ENCODE measurements around the gene LAMA1. TPM values are rescaled to one million over a fixed set of nuclear protein-coding genes. Genes with fewer than 3 reads are reported as not detected.

Gene LAMA1
- total and polyA plus RNA-seq, 2 of the 4 experiments (the other 2 are of a cell fraction): 10.9 to 15.5 TPM

DNA sequence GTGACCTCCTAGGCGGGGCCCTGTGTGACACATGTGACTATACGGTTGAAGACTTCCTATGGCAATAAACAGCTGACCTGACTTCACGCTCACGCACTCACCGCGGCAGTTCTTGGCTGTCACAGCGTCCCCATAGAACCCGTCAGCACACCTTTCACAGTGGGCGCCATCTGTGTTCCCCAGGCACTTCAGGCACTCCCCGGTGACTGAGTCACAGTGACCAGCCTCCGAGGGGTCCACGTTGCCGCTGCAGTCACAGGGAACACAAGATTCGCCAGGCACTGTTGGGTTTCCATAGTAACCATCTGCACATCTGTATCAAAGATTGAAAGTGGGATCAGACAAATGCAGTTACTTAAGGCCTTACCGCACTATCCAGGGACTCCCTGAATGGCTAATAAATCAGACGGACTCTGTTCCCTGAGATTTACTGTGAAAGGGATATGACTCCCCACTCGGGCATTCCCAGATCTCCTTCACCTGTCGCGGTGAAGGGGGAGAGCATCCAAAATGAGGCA lies 94.5 kb downstream of the LAMA1 start:
- no peak for ATAC-seq (ENCODE audit: low read depth)

More for the DNA sequence above, 94.5 kb downstream of the LAMA1 start:
- DNase-seq: no peak
- TF ChIP-seq, protein P1, sequence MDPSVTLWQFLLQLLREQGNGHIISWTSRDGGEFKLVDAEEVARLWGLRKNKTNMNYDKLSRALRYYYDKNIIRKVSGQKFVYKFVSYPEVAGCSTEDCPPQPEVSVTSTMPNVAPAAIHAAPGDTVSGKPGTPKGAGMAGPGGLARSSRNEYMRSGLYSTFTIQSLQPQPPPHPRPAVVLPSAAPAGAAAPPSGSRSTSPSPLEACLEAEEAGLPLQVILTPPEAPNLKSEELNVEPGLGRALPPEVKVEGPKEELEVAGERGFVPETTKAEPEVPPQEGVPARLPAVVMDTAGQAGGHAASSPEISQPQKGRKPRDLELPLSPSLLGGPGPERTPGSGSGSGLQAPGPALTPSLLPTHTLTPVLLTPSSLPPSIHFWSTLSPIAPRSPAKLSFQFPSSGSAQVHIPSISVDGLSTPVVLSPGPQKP (IDR thresholded peaks at IDR 0.05; ENCODE audit: borderline replicate concordance, low read depth, low read length): no peak
- TF ChIP-seq FOS (IDR thresholded peaks at IDR 0.05; ENCODE audit: low read depth, low read length) (no peak), CEBPB (IDR thresholded peaks at IDR 0.05; ENCODE audit: low read depth, low read length) (no peak), MXI1 (IDR thresholded peaks at IDR 0.05; ENCODE audit: borderline replicate concordance, low read depth, low read length) (no peak), BHLHE40 (IDR thresholded peaks at IDR 0.05; ENCODE audit: low read depth, low read length) (no peak), RAD21 (IDR thresholded peaks at IDR 0.05; ENCODE audit: low read length) (no peak), RCOR1 (IDR thresholded peaks at IDR 0.05; ENCODE audit: insufficient replicate concordance, low read length) (no peak), MAZ (IDR thresholded peaks at IDR 0.05; ENCODE audit: borderline replicate concordance, low read depth, low read length) (no peak), MAFK (IDR thresholded peaks at IDR 0.05; ENCODE audit: low read depth, low read length) (no peak), POLR2A (IDR thresholded peaks at IDR 0.05; ENCODE audit: low read depth, low read length) (no peak), RFX5 (IDR thresholded peaks at IDR 0.05; ENCODE audit: low read depth, low read length) (no peak), SMC3 (IDR thresholded peaks at IDR 0.05; ENCODE audit: low read depth, low read length) (no peak), CHD1 (IDR thresholded peaks at IDR 0.05; ENCODE audit: low read depth, low read length) (no peak)
- TF ChIP-seq, protein P2, sequence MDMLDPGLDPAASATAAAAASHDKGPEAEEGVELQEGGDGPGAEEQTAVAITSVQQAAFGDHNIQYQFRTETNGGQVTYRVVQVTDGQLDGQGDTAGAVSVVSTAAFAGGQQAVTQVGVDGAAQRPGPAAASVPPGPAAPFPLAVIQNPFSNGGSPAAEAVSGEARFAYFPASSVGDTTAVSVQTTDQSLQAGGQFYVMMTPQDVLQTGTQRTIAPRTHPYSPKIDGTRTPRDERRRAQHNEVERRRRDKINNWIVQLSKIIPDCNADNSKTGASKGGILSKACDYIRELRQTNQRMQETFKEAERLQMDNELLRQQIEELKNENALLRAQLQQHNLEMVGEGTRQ (IDR thresholded peaks at IDR 0.05; ENCODE audit: low read depth, low read length): no peak
- TF ChIP-seq, protein P3, sequence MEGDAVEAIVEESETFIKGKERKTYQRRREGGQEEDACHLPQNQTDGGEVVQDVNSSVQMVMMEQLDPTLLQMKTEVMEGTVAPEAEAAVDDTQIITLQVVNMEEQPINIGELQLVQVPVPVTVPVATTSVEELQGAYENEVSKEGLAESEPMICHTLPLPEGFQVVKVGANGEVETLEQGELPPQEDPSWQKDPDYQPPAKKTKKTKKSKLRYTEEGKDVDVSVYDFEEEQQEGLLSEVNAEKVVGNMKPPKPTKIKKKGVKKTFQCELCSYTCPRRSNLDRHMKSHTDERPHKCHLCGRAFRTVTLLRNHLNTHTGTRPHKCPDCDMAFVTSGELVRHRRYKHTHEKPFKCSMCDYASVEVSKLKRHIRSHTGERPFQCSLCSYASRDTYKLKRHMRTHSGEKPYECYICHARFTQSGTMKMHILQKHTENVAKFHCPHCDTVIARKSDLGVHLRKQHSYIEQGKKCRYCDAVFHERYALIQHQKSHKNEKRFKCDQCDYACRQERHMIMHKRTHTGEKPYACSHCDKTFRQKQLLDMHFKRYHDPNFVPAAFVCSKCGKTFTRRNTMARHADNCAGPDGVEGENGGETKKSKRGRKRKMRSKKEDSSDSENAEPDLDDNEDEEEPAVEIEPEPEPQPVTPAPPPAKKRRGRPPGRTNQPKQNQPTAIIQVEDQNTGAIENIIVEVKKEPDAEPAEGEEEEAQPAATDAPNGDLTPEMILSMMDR (conservative IDR thresholded peaks at IDR 0.05; ENCODE audit: low read depth, low read length): no peak
- WGBS, 2 experiments (ENCODE audit: extremely low coverage in 2 of 2, insufficient read length in 1 of 2): 95% methylated on average over 13 of the region's 19 CpGs; no CpG with 5 or more reads in 1 of the 2 experiments
- POLR2A ChIA-PET (ENCODE audit: unreplicated experiment): no interaction called here
- Histone ChIP-seq H3K27ac (ENCODE audit: insufficient read depth, low read length) (no peak overlapping the region), H2AK9ac (replicated peaks; ENCODE audit: low read depth, low read length, poor library complexity) (peak overlapping the region; percentile 44), H3K14ac (replicated peaks; ENCODE audit: low read depth, low read length) (no peak overlapping the region), H4K91ac (ENCODE audit: insufficient read depth, low read depth, low read length) (no peak overlapping the region), H4K20me1 (ENCODE audit: insufficient read depth, low read length) (no peaks in the 10 kb centered on the region), H3K56ac (ENCODE audit: extremely low read depth, insufficient read depth, low read length) (no peak overlapping the region), H2BK15ac (ENCODE audit: low read depth, low read length) (no peak overlapping the region), H3K4me3 (ENCODE audit: insufficient read depth, low read depth, low read length) (no peak overlapping the region), H2BK5ac (ENCODE audit: low read depth, low read length, poor library complexity, severe bottlenecking) (no peak overlapping the region), H2BK120ac (ENCODE audit: low read depth, low read length) (no peak overlapping the region), H2AK5ac (ENCODE audit: low read depth, low read length) (no peak overlapping the region), H3K23ac (ENCODE audit: low read depth, low read length) (no peak overlapping the region), H3K9ac (ENCODE audit: low read depth, low read length) (no peak overlapping the region), H3K79me1 (ENCODE audit: low read depth in 1 of 2, low read length in 2 of 2) (no peaks in the 10 kb centered on the region), H3K18ac (ENCODE audit: low read depth, low read length) (no peak overlapping the region), H4K8ac (ENCODE audit: low read depth in 2 of 2, low read length in 2 of 2) (no peak overlapping the region), H3K27me3 (ENCODE audit: control insufficient read depth, insufficient read depth, low read length) (no peaks in the 10 kb centered on the region), H3K4me1 (ENCODE audit: control insufficient read depth, insufficient read depth, low read length) (no peaks in the 10 kb centered on the region), H4K5ac (ENCODE audit: low read depth, low read length) (no peak overlapping the region), H2BK20ac (ENCODE audit: low read depth, low read length) (no peak overlapping the region), H3K9me1 (ENCODE audit: insufficient read depth, low read length) (no peaks in the 10 kb centered on the region), H3K4me2 (ENCODE audit: low read depth, low read length) (no peak overlapping the region), H2AFZ (replicated peaks; ENCODE audit: low read length, poor library complexity) (no peak overlapping the region), H3K9me3 (ENCODE audit: control insufficient read depth, insufficient read depth, low read length) (no peaks in the 10 kb centered on the region), H3K4ac (ENCODE audit: low read depth, low read length) (no peak overlapping the region), H3K36me3 (ENCODE audit: control insufficient read depth, insufficient read depth, low read length) (peaks cover 9% of the 10 kb centered on the region)
- dilution Hi-C loops (cut with HindIII; ENCODE audit: low sequenced_read_pairs, unreplicated experiment): no loop called here
- intact Hi-C loops (cut with micrococcal nuclease): no loop called here
- in situ Hi-C loops (cut with MboI; ENCODE audit: low sequenced_read_pairs): no loop called here
- CTCF ChIA-PET: no interaction called here
- BruUV-seq (replicated peaks): no TSS peak
